PC-3 (cell line): ENCODE measurements around the gene GMDS. TPM values are rescaled to one million over a fixed set of nuclear protein-coding genes. Genes with fewer than 3 reads are reported as not detected.

Source experiments
- ATAC-seq: fragments of 200-7000 bp; cut with Tn5 transposase; 2 replicates; pipeline ENCODE4 v1.9.1; 2020; ENCODE audit warnings: mild to moderate bottlenecking, moderate library complexity
- BruUV-seq: library from RNA; stranded (reverse); fragments of 400-500 nt; replicated peaks from 2 replicates; lab custom pipeline; 2021; lab: Mats Ljungman, UMichigan
- CTCF ChIA-PET: fragments of 300-600 bp; sonication (Branson Sonifier 250); formaldehyde crosslinking; loops from one replicate; lab custom pipeline; 2022; ENCODE audit warnings: antibody characterized with exemption; lab: Charles Lee
- POLR2A ChIA-PET: fragments of 300-600 bp; sonication (Branson Sonifier 250); formaldehyde crosslinking; loops from one replicate; lab custom pipeline; 2022; ENCODE audit warnings: antibody characterized with exemption; ENCODE audit not compliant: unreplicated experiment; lab: Charles Lee
- DNase-seq: peaks from one replicate; pipeline ENCODE4 v3.0.0-alpha.2; 2015
- H2AFZ ChIP-seq: fragments of 300-600 bp; sonication (generic); 2 replicates; pipeline ENCODE4 v1.6.0; 2016; ENCODE audit warnings: antibody characterized with exemption, low read length
- H3F3A ChIP-seq: fragments of 300-600 bp; sonication (generic); one replicate; pipeline ENCODE4 v1.6.0; 2017; ENCODE audit warnings: antibody characterized with exemption, low read length, control low read depth, mild to moderate bottlenecking; ENCODE audit not compliant: unreplicated experiment
- H3K27ac ChIP-seq: fragments of 300-600 bp; sonication (generic); 2 replicates; pipeline ENCODE4 v1.5.1; 2016; ENCODE audit warnings: mild to moderate bottlenecking, low read length
- H3K27me3 ChIP-seq: fragments of 300-600 bp; sonication (generic); 2 replicates; pipeline ENCODE4 v1.6.1; 2016; ENCODE audit warnings: low read length, mixed read lengths
- H3K36me3 ChIP-seq: fragments of 300-600 bp; sonication (generic); 2 replicates; pipeline ENCODE4 v1.6.1; 2016; ENCODE audit warnings: low read depth, mixed run types, low read length, mixed read lengths
- H3K4me1 ChIP-seq: fragments of 300-600 bp; sonication (generic); 2 replicates; pipeline ENCODE4 v1.5.1; 2016; ENCODE audit warnings: low read length; ENCODE audit not compliant: insufficient read depth
- H3K4me2 ChIP-seq: fragments of 300-600 bp; sonication (generic); 2 replicates; pipeline ENCODE4 v1.6.0; 2016; ENCODE audit warnings: low read length
- H3K4me3 ChIP-seq: fragments of 300-600 bp; sonication (generic); 2 replicates; pipeline ENCODE4 v1.5.1; 2016; ENCODE audit warnings: mild to moderate bottlenecking, low read length, mixed read lengths
- H3K79me2 ChIP-seq: fragments of 300-600 bp; sonication (generic); 2 replicates; pipeline ENCODE4 v1.6.1; 2017; ENCODE audit warnings: low read length, mixed read lengths
- H3K9ac ChIP-seq: fragments of 300-600 bp; sonication (generic); 2 replicates; pipeline ENCODE4 v1.6.0; 2016; ENCODE audit warnings: mild to moderate bottlenecking, low read length
- H3K9me2 ChIP-seq: fragments of 300-600 bp; sonication (generic); replicated peaks from 2 replicates; pipeline ENCODE4 v1.6.1; 2016; ENCODE audit warnings: mixed run types, low read length, mixed read lengths
- H3K9me3 ChIP-seq: fragments of 300-600 bp; sonication (generic); 2 replicates; pipeline ENCODE4 v1.6.1; 2016; ENCODE audit warnings: low read length, mixed read lengths
- H4K20me1 ChIP-seq: fragments of 300-600 bp; sonication (generic); 2 replicates; pipeline ENCODE4 v1.6.1; 2016; ENCODE audit warnings: low read length, mixed read lengths
- EZH2 ChIP-seq: fragments of 300-600 bp; sonication (generic); IDR thresholded peaks from one replicate; pipeline ENCODE4 v1.6.1; 2017; ENCODE audit warnings: antibody characterized with exemption, mild to moderate bottlenecking, low read length; ENCODE audit not compliant: unreplicated experiment
- EZH2phosphoT487 ChIP-seq: fragments of 300-600 bp; sonication (generic); IDR thresholded peaks from 2 replicates; pipeline ENCODE4 v1.6.1; 2018; ENCODE audit warnings: mild to moderate bottlenecking, antibody characterized with exemption, low read length, borderline replicate concordance
- intact Hi-C: fragments of 100-400 bp; cut with micrococcal nuclease; formaldehyde crosslinking; loops from 2 replicates; pipeline ENCODE4 v1.9.0; 2023
- total RNA-seq: library from RNA; depleted of rRNA; stranded (reverse); fragments of >200 nt; gene quantifications from 2 replicates; pipeline ENCODE4 v1.2.3, GENCODE V29; 2014
- TF ChIP-seq, protein P1 (sequence below): fragments of 300-600 bp; sonication (generic); conservative IDR thresholded peaks from 2 replicates; pipeline ENCODE4 v1.5.1; 2017; ENCODE audit warnings: antibody characterized with exemption, low read depth, mild to moderate bottlenecking, low read length

The GMDS gene
- total RNA-seq, 1 experiment from 2014 or later: 18.3 TPM

DNA sequence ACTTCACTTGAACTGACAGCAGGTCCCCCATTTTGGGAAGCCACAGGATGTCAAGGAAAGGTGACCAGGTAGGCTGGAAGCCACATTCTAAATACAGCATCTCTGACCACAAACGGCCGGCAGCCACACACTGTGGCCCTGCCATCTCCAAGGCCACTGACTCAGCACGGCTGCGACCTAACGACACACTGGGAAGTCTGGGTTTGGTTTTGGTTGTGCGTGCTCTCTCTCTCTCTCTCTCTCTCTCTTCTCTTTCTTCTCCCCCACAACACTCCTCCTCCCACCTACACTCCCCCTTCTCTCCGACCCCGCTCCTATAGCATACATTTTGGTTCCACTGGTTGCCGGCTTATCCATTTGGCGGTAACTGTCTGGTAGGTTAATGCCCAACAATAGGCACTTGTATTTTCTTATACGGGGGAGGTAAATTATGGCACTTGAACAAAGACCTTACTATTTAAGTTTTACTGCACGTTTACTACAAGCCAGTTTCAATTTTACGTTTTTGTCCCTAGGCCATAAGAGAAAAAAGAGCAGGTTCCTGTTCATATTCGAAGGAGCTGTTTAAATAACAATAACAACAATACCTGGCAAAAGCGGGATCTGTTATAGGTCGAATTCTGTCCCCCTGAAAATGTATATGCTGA, 103.6 kb downstream of the GMDS start:
- Histone ChIP-seq H3K4me2 (no peak overlapping the region), H3K27me3 (no peaks in the 10 kb centered on the region), H3K36me3 (no peaks in the 10 kb centered on the region), H3K9me2 (no peaks in the 10 kb centered on the region), H4K20me1 (no peaks in the 10 kb centered on the region), H3F3A (no peaks in the 10 kb centered on the region), H3K9me3 (no peaks in the 10 kb centered on the region), H3K27ac (no peak overlapping the region), H2AFZ (no peak overlapping the region), H3K4me1 (no peaks in the 10 kb centered on the region), H3K4me3 (no peak overlapping the region), H3K79me2 (peaks cover 58% of the 10 kb centered on the region), H3K9ac (no peak overlapping the region)
- BruUV-seq: no TSS peak
- ATAC-seq (no peak), DNase-seq (no peak)
- ChIA-PET CTCF (no interaction called here), POLR2A (no interaction called here)
- TF ChIP-seq EZH2phosphoT487 (no peak), EZH2 (no peak)
- TF ChIP-seq, protein P1, sequence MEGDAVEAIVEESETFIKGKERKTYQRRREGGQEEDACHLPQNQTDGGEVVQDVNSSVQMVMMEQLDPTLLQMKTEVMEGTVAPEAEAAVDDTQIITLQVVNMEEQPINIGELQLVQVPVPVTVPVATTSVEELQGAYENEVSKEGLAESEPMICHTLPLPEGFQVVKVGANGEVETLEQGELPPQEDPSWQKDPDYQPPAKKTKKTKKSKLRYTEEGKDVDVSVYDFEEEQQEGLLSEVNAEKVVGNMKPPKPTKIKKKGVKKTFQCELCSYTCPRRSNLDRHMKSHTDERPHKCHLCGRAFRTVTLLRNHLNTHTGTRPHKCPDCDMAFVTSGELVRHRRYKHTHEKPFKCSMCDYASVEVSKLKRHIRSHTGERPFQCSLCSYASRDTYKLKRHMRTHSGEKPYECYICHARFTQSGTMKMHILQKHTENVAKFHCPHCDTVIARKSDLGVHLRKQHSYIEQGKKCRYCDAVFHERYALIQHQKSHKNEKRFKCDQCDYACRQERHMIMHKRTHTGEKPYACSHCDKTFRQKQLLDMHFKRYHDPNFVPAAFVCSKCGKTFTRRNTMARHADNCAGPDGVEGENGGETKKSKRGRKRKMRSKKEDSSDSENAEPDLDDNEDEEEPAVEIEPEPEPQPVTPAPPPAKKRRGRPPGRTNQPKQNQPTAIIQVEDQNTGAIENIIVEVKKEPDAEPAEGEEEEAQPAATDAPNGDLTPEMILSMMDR: no peak
- intact Hi-C loops: no loop called here

DNA sequence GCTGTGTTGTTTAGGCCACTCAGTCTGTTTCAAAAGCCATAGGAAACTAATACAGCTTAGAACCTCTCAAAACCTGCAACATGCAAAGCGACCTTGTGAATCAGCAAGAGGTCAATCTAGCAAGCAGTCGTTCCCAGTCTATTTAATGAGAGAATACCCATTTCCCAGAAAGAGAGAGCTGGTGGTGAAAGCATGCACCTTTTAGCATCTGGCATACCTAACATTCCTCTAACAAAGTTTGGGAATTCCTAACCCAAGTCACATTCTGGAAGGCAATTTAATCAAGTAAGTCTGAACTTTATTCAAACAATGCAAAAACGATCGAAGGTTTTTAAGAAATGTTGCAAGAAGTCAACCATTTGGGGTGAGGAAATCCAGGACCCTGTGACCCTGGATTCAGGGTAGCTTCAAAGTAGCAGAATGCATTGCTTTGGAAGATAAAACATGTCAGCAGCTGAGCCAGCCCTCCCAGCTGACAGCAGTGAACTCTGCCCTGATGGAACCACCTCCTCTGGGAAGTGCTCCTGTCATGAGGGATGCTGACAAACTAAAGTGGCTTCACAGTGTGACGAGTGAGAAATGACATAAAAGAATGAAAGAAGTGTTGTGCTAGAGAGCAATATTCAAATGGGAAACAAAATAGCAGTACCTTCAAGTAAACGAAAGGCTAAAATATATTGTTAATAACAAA, 104.8 kb downstream of the GMDS start:
- Histone ChIP-seq H3K4me1 (peaks cover 3% of the 10 kb centered on the region; the same call in 1 of the 2 replicates), H3K79me2 (peaks cover 66% of the 10 kb centered on the region), H3K27ac (no peak overlapping the region), H3K9ac (no peak overlapping the region), H3K36me3 (no peaks in the 10 kb centered on the region), H4K20me1 (no peaks in the 10 kb centered on the region), H3K4me3 (no peak overlapping the region), H2AFZ (no peak overlapping the region), H3K9me2 (no peaks in the 10 kb centered on the region), H3F3A (no peaks in the 10 kb centered on the region), H3K4me2 (no peak overlapping the region), H3K27me3 (no peaks in the 10 kb centered on the region), H3K9me3 (no peaks in the 10 kb centered on the region)
- no TSS peak for BruUV-seq
- intact Hi-C loops: no loop called here
- no peak for DNase-seq
- CTCF ChIA-PET: no interaction called here
- TF ChIP-seq, protein P1: no peak
- TF ChIP-seq EZH2: no peak
- POLR2A ChIA-PET: interaction anchor here (0.6 kb wide), 1 partner anchor 848 kb away, joined by 3 read pairs; no protein-coding TSS in a partner anchor
- no peak for ATAC-seq

DNA sequence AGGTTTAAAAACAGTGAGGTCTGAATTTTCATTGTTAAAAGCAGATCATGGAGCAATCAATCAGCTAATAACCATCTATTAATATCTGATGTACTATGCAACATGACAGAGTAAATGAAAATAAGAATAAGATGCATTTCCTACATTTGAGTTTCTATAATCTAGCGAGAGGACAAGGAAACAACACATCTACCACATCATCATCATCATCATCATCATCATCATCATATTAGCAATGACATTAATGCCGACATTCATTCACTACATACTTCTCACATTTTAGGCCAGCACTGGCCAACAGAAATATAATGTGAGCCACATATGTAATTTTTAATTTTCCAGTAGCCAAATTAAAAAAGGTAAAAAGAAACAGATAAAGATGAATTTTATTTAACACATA, 110.0 kb downstream of the GMDS start:
- POLR2A ChIA-PET: no interaction called here
- TF ChIP-seq EZH2: no peak
- TF ChIP-seq, protein P1: no peak
- no peak for TF ChIP-seq EZH2phosphoT487
- ATAC-seq (no peak), DNase-seq (no peak)
- Histone ChIP-seq H3K4me3 (no peak overlapping the region), H3K27ac (no peak overlapping the region), H3K4me1 (peaks cover 42% of the 10 kb centered on the region), H3K4me2 (no peak overlapping the region), H3K9ac (no peak overlapping the region), H3K36me3 (no peaks in the 10 kb centered on the region), H2AFZ (no peak overlapping the region), H3K9me3 (no peaks in the 10 kb centered on the region), H3K27me3 (no peaks in the 10 kb centered on the region), H3K9me2 (no peaks in the 10 kb centered on the region), H3F3A (no peaks in the 10 kb centered on the region), H4K20me1 (peaks cover 7% of the 10 kb centered on the region; the same call in 1 of the 2 replicates), H3K79me2 (peaks cover 66% of the 10 kb centered on the region)
- intact Hi-C loops: loop anchor here (2.0 kb wide), 1 partner anchor 25 kb away; no protein-coding TSS in a partner anchor
- CTCF ChIA-PET: no interaction called here
- no TSS peak for BruUV-seq
